HCT116 (cell line): ENCODE data around the gene AKR7A2. TPM values are rescaled to one million over a fixed set of nuclear protein-coding genes. Genes with fewer than 3 reads are reported as not detected.

Source experiments
- ATAC-seq: fragments of 200-7000 bp; cut with Tn5 transposase; 2 replicates; pipeline ENCODE4 v1.9.1; 2020; ENCODE audit warnings: mild to moderate bottlenecking, moderate library complexity
- BruUV-seq: library from RNA; stranded (reverse); fragments of 400-500 nt; replicated peaks from 2 replicates; lab custom pipeline; 2021; lab: Mats Ljungman, UMichigan
- CTCF ChIA-PET: fragments of 300-600 bp; sonication (Branson Sonifier 250); formaldehyde crosslinking; loops from one replicate; lab custom pipeline; 2021; ENCODE audit warnings: antibody characterized with exemption; lab: Charles Lee
- POLR2A ChIA-PET: fragments of 300-600, 350-600 bp; sonication (Branson Sonifier 250); formaldehyde crosslinking; loops from one replicate; lab custom pipeline; 2021; ENCODE audit warnings: antibody characterized with exemption; lab: Charles Lee
- RAD21 ChIA-PET, 2 experiments: fragments of 300-600 bp; sonication (Branson Sonifier 250); formaldehyde crosslinking; loops; one replicate each; lab custom pipeline; 2023; ENCODE audit warnings: low total read pairs in 2 of 2; ENCODE audit not compliant: uncharacterized antibody in 2 of 2, unreplicated experiment in 2 of 2, low non-redundant PET in 1 of 2; lab: Charles Lee
- DNase-seq: peaks from one replicate; pipeline ENCODE4 v3.0.0-alpha.2; 2010; ENCODE audit warnings: low read depth, low spot score
- H2AFZ ChIP-seq: fragments of 200-600 bp; shearing (Covaris generic), sonication (generic); 2 replicates; pipeline ENCODE4 v1.6.1; 2017; ENCODE audit warnings: low read depth, mixed run types, mixed read lengths, antibody characterized with exemption, low read length; ENCODE audit not compliant: poor library complexity, severe bottlenecking
- H3K27ac ChIP-seq: 2 replicates; pipeline ENCODE4 v1.5.1; 2012; ENCODE audit warnings: low read depth, low read length
- H3K27me3 ChIP-seq: fragments of 200-600 bp; sonication (generic); 2 replicates; pipeline ENCODE4 v1.6.1; 2016; ENCODE audit warnings: mixed run types, low read length, mixed read lengths; ENCODE audit not compliant: insufficient read depth
- H3K36me3 ChIP-seq, 2 experiments: fragments of 200-500 bp in 1 of 2; fragments of 200-600 bp in 1 of 2; sonication (Bioruptor generic) in 1 of 2; sonication (generic) in 1 of 2; 2 replicates each; pipeline versions ENCODE4 v1.5.1 to v1.6.1; 2014 to 2016; ENCODE audit warnings: low read length in 2 of 2, inconsistent platforms in 1 of 2, mixed read lengths in 1 of 2, mixed run types in 1 of 2; ENCODE audit not compliant: insufficient read depth in 2 of 2, control insufficient read depth in 1 of 2
- H3K4me1 ChIP-seq, 2 experiments: fragments of 200-600 bp in 1 of 2; sonication (generic) in 1 of 2; 2 replicates each; pipeline versions ENCODE4 v1.5.1 to v1.6.1; 2012 to 2017; ENCODE audit warnings: low read length in 2 of 2, inconsistent platforms in 1 of 2, mild to moderate bottlenecking in 1 of 2, mixed read lengths in 1 of 2, mixed run types in 1 of 2, moderate library complexity in 1 of 2; ENCODE audit not compliant: insufficient read depth in 2 of 2, control insufficient read depth in 1 of 2
- H3K4me2 ChIP-seq: fragments of 200-600 bp; sonication (generic); 2 replicates; pipeline ENCODE4 v1.6.1; 2017; ENCODE audit warnings: mixed run types, low read length, mixed read lengths
- H3K4me3 ChIP-seq, 2 experiments: fragments of 200-600 bp in 1 of 2; sonication (generic) in 1 of 2; replicated peaks in 1 of 2; 2 replicates each; pipeline ENCODE4 v1.5.1; 2011 to 2016; ENCODE audit warnings: low read length in 2 of 2, control low read depth in 1 of 2, low read depth in 1 of 2, mild to moderate bottlenecking in 1 of 2, mixed read lengths in 1 of 2, mixed run types in 1 of 2
- H3K79me2 ChIP-seq: fragments of 200-600 bp; sonication (generic); 2 replicates; pipeline ENCODE4 v1.6.1; 2017; ENCODE audit warnings: mild to moderate bottlenecking, mixed run types, low read length, moderate library complexity, mixed read lengths; ENCODE audit not compliant: insufficient read depth
- H3K9ac ChIP-seq: fragments of 200-600 bp; sonication (generic); 2 replicates; pipeline ENCODE4 v1.6.1; 2016; ENCODE audit warnings: low read length, mixed read lengths
- H3K9me2 ChIP-seq: fragments of 200-600 bp; sonication (generic), shearing (Covaris generic); 2 replicates; pipeline ENCODE4 v1.6.1; 2017; ENCODE audit warnings: mixed run types, mild to moderate bottlenecking, moderate library complexity; ENCODE audit not compliant: insufficient read depth
- H3K9me3 ChIP-seq, 2 experiments: fragments of 200-500 bp in 1 of 2; fragments of 200-600 bp in 1 of 2; sonication (Bioruptor generic) in 1 of 2; sonication (generic) in 1 of 2; 2 replicates each; pipeline ENCODE4 v1.6.1; 2014 to 2017; ENCODE audit warnings: low read length in 2 of 2, mixed read lengths in 2 of 2, inconsistent platforms in 1 of 2, low read depth in 1 of 2, mild to moderate bottlenecking in 1 of 2, mixed run types in 1 of 2, moderate library complexity in 1 of 2; ENCODE audit not compliant: control insufficient read depth in 1 of 2, insufficient read depth in 1 of 2
- H4K20me1 ChIP-seq: fragments of 200-600 bp; sonication (generic), shearing (Covaris generic); 2 replicates; pipeline ENCODE4 v1.6.1; 2017; ENCODE audit warnings: mixed run types, mild to moderate bottlenecking, moderate library complexity; ENCODE audit not compliant: insufficient read depth
- ATF3 ChIP-seq: IDR thresholded peaks from 2 replicates; pipeline ENCODE4 v1.6.1; 2012
- CBX3 ChIP-seq: IDR thresholded peaks from 2 replicates; pipeline ENCODE4 v1.6.1; 2012; ENCODE audit warnings: low read depth
- CEBPB ChIP-seq: IDR thresholded peaks from 2 replicates; pipeline ENCODE4 v1.6.1; 2012; ENCODE audit warnings: low read depth
- CTCF ChIP-seq, 3 experiments: fragments of 200-600 bp in 1 of 3; sonication (generic) in 1 of 3; IDR thresholded peaks in 2 of 3; conservative IDR thresholded peaks in 1 of 3; 2 replicates each; pipeline ENCODE4 v1.5.1; 2012 to 2017; ENCODE audit warnings: low read depth in 2 of 3, low read length in 2 of 3, antibody characterized with exemption in 1 of 3, borderline replicate concordance in 1 of 3, control low read depth in 1 of 3, mild to moderate bottlenecking in 1 of 3, mixed read lengths in 1 of 3, mixed run types in 1 of 3, moderate library complexity in 1 of 3; ENCODE audit not compliant: insufficient read depth in 1 of 3
- EGR1 ChIP-seq: IDR thresholded peaks from 2 replicates; pipeline ENCODE4 v1.6.1; 2012; ENCODE audit warnings: low read depth
- ELF1 ChIP-seq: IDR thresholded peaks from 2 replicates; pipeline ENCODE4 v1.6.1; 2012; ENCODE audit warnings: low read depth, borderline replicate concordance
- EZH2 ChIP-seq: fragments of 200-600 bp; sonication (generic); IDR thresholded peaks from 2 replicates; pipeline ENCODE4 v1.6.1; 2017; ENCODE audit warnings: antibody characterized with exemption, mixed run types
- FOSL1 ChIP-seq: IDR thresholded peaks from 2 replicates; pipeline ENCODE4 v1.6.1; 2012; ENCODE audit warnings: low read depth
- JUND ChIP-seq: IDR thresholded peaks from 2 replicates; pipeline ENCODE4 v1.6.1; 2012
- MAX ChIP-seq: IDR thresholded peaks from 2 replicates; pipeline ENCODE4 v1.6.1; 2012
- POLR2A ChIP-seq: IDR thresholded peaks from 2 replicates; pipeline ENCODE4 v1.7.0; 2011; ENCODE audit warnings: borderline replicate concordance; ENCODE audit not compliant: insufficient read depth, insufficient read length; ENCODE audit errors: extremely low read depth
- POLR2AphosphoS5 ChIP-seq: IDR thresholded peaks from 2 replicates; pipeline ENCODE4 v1.6.1; 2011; ENCODE audit warnings: mild to moderate bottlenecking, low read depth, low read length, moderate library complexity
- RAD21 ChIP-seq: IDR thresholded peaks from 2 replicates; pipeline ENCODE4 v1.6.1; 2012; ENCODE audit warnings: low read depth, mild to moderate bottlenecking
- SP1 ChIP-seq: IDR thresholded peaks from 2 replicates; pipeline ENCODE4 v1.6.1; 2012; ENCODE audit warnings: low read depth
- SRF ChIP-seq: IDR thresholded peaks from 2 replicates; pipeline ENCODE4 v1.6.1; 2012; ENCODE audit warnings: low read depth
- YY1 ChIP-seq: IDR thresholded peaks from 2 replicates; pipeline ENCODE4 v1.6.1; 2011; ENCODE audit warnings: low read length, low read depth, moderate library complexity, mild to moderate bottlenecking; ENCODE audit not compliant: insufficient replicate concordance; ENCODE audit errors: extremely low read depth
- ZFX ChIP-seq: fragments of 450-650 bp; IDR thresholded peaks from 2 replicates; pipeline ENCODE4 v1.6.1; 2017
- ZNF274 ChIP-seq: fragments of 200-500 bp; sonication (Bioruptor generic); IDR thresholded peaks from 2 replicates; pipeline ENCODE4 v1.6.1; 2014; ENCODE audit warnings: mild to moderate bottlenecking, low read depth, low read length, inconsistent platforms
- intact Hi-C: fragments of 100-400 bp; cut with micrococcal nuclease; formaldehyde crosslinking; loops from 2 replicates; pipeline ENCODE4 v1.10.0; 2022
- total RNA-seq: library from RNA; stranded (reverse); gene quantifications from one replicate; pipeline ENCODE4 v1.2.1, GENCODE V29; 2021; ENCODE audit not compliant: unreplicated experiment

Gene AKR7A2
- total RNA-seq, 1 experiment from 2014 or later = 90.8 TPM

GRCh38 chr1:19308509-19308907 is 3.4 kb downstream of the AKR7A2 start:
- Histone ChIP-seq H3K9me3 (no peaks in the 10 kb centered on the region), H3K36me3 (peaks cover 24 to 26% of the 10 kb centered on the region in 2 experiments), H4K20me1 (no peaks in the 10 kb centered on the region), H3K27ac (no peak overlapping the region), H3K79me2 (peaks cover 33% of the 10 kb centered on the region), H3K4me1 (peaks cover 9 to 21% of the 10 kb centered on the region in 2 experiments; a peak in 3 of 4 replicates), H3K9ac (no peak overlapping the region), H3K4me2 (no peak overlapping the region), H2AFZ (no peak overlapping the region), H3K4me3 (no peak overlapping the region), H3K27me3 (no peaks in the 10 kb centered on the region), H3K9me2 (no peaks in the 10 kb centered on the region)
- BruUV-seq = no TSS peak
- ATAC-seq = no peak
- DNase-seq = no peak
- CTCF ChIA-PET = no interaction called here
- POLR2A ChIA-PET = no interaction called here
- RAD21 ChIA-PET = no interaction called here
- TF ChIP-seq EZH2 (no peak), ATF3 (no peak), YY1 (no peak), ZNF274 (no peak)
- intact Hi-C loops = no loop called here

GRCh38 chr1:19307794-19308508 is 4.0 kb downstream of the AKR7A2 start:
- ChIA-PET POLR2A (no interaction called here), CTCF (no interaction called here), RAD21 (no interaction called here)
- Histone ChIP-seq H3K9ac (no peak overlapping the region), H3K9me2 (no peaks in the 10 kb centered on the region), H3K9me3 (no peaks in the 10 kb centered on the region), H3K27ac (no peak overlapping the region), H3K4me2 (no peak overlapping the region), H2AFZ (no peak overlapping the region), H4K20me1 (no peaks in the 10 kb centered on the region), H3K4me3 (no peak overlapping the region), H3K36me3 (peaks cover 27 to 31% of the 10 kb centered on the region in 2 experiments), H3K4me1 (peaks cover 7 to 16% of the 10 kb centered on the region in 2 experiments; a peak in 3 of 4 replicates), H3K79me2 (peaks cover 33% of the 10 kb centered on the region), H3K27me3 (no peaks in the 10 kb centered on the region)
- DNase-seq (no peak), ATAC-seq (no peak)
- intact Hi-C loops = no loop called here
- BruUV-seq = no TSS peak
- no peak for TF ChIP-seq POLR2A
- TF ChIP-seq ELF1 = no peak
- TF ChIP-seq SP1 = no peak
- TF ChIP-seq MAX = no peak
- TF ChIP-seq SRF = no peak
- TF ChIP-seq YY1 = no peak
- no peak for TF ChIP-seq EZH2
- TF ChIP-seq RAD21 = no peak
- TF ChIP-seq POLR2AphosphoS5 = no peak
- TF ChIP-seq FOSL1 = no peak
- TF ChIP-seq ZFX = no peak
- no peak for TF ChIP-seq CEBPB
- TF ChIP-seq ZNF274 = no peak
- no peak for TF ChIP-seq JUND
- TF ChIP-seq ATF3 = no peak
- TF ChIP-seq EGR1 = no peak
- no peak for TF ChIP-seq CTCF (IDR thresholded peaks at IDR 0.05 in 2 of 3, conservative IDR thresholded peaks at IDR 0.05 in 1 of 3; ENCODE audit: borderline replicate concordance in 1 of 3, insufficient read depth in 1 of 3, low read depth in 2 of 3, low read length in 2 of 3)
- no peak for TF ChIP-seq CBX3
